Liver (tissue), 3 donors: Measurements from ENCODE around the gene GGTLC1.

Experiments
- ATF3 ChIP-seq: IDR thresholded peaks from 2 replicates; pipeline ENCODE4 v1.6.1; 2016; ENCODE audit warnings: antibody characterized with exemption
- CTCF ChIP-seq: fragments of 150-350 bp; IDR thresholded peaks from 2 replicates; pipeline ENCODE4 v1.5.1; 2017; ENCODE audit warnings: improper control_type of control experiment, low read depth, low read length; ENCODE audit not compliant: missing input control
- EGR1 ChIP-seq, 2 donors: IDR thresholded peaks; 2 replicates each; pipeline ENCODE4 v1.6.1; 2016 to 2018; ENCODE audit warnings: antibody characterized with exemption in 2 of 2, low read depth in 2 of 2
- FOXA1 ChIP-seq: IDR thresholded peaks from 2 replicates; pipeline ENCODE4 v1.6.1; 2016; ENCODE audit warnings: antibody characterized with exemption
- FOXA2 ChIP-seq: IDR thresholded peaks from 2 replicates; pipeline ENCODE4 v1.6.1; 2016; ENCODE audit warnings: antibody characterized with exemption
- GABPA ChIP-seq, 2 donors: IDR thresholded peaks in 1 of 2; conservative IDR thresholded peaks in 1 of 2; 2 replicates each; pipeline ENCODE4 v1.6.1; 2016; ENCODE audit warnings: antibody characterized with exemption in 2 of 2, mild to moderate bottlenecking in 1 of 2, moderate library complexity in 1 of 2
- MAX ChIP-seq: IDR thresholded peaks from 2 replicates; pipeline ENCODE4 v1.6.1; 2016; ENCODE audit warnings: antibody characterized with exemption
- RAD21 ChIP-seq, 2 donors: IDR thresholded peaks; 2 replicates each; pipeline ENCODE4 v1.6.1; 2016; ENCODE audit warnings: antibody characterized with exemption in 2 of 2, mild to moderate bottlenecking in 2 of 2
- REST ChIP-seq: IDR thresholded peaks from 2 replicates; pipeline ENCODE4 v1.6.1; 2016; ENCODE audit warnings: antibody characterized with exemption, mild to moderate bottlenecking
- RXRA ChIP-seq, 2 donors: IDR thresholded peaks; 2 replicates each; pipeline ENCODE4 v1.6.1; 2017 to 2018; ENCODE audit warnings: antibody characterized with exemption in 2 of 2, mild to moderate bottlenecking in 1 of 2
- SP1 ChIP-seq: IDR thresholded peaks from 2 replicates; pipeline ENCODE4 v1.6.1; 2018; ENCODE audit warnings: antibody characterized with exemption, mild to moderate bottlenecking
- TAF1 ChIP-seq: conservative IDR thresholded peaks from 2 replicates; pipeline ENCODE4 v1.6.1; 2016; ENCODE audit warnings: antibody characterized with exemption, mild to moderate bottlenecking
- YY1 ChIP-seq: IDR thresholded peaks from 2 replicates; pipeline ENCODE4 v1.6.1; 2016; ENCODE audit warnings: antibody characterized with exemption, mild to moderate bottlenecking
- ZBTB33 ChIP-seq: IDR thresholded peaks from 2 replicates; pipeline ENCODE4 v1.6.1; 2016; ENCODE audit warnings: antibody characterized with exemption
- donor health status: healthy.
- donor health status: healthy.

GRCh38 chr20:23971310-23971709, 17.3 kb downstream of the GGTLC1 start:
- TF ChIP-seq CTCF: no peak
- no peak for TF ChIP-seq TAF1
- no peak for TF ChIP-seq YY1
- TF ChIP-seq FOXA1: no peak
- no peak for TF ChIP-seq FOXA2
- TF ChIP-seq RAD21 (IDR thresholded peaks at IDR 0.05): no peak
- TF ChIP-seq SP1: no peak
- TF ChIP-seq ZBTB33: no peak
- no peak for TF ChIP-seq MAX
- no peak for TF ChIP-seq RXRA (IDR thresholded peaks at IDR 0.05)
- TF ChIP-seq EGR1 (IDR thresholded peaks at IDR 0.05; ENCODE audit: low read depth in 2 of 2): no peak
- TF ChIP-seq GABPA (IDR thresholded peaks at IDR 0.05 in 1 of 2, conservative IDR thresholded peaks at IDR 0.05 in 1 of 2): no peak
- TF ChIP-seq REST: no peak
- no peak for TF ChIP-seq ATF3
